K562 (cell line): ENCODE data around the gene RNF121. TPM values are rescaled to one million over a fixed set of nuclear protein-coding genes. Genes with fewer than 3 reads are reported as not detected.

Experiments used
- ATAC-seq: fragments of 200-7000 bp; cut with Tn5 transposase; 3 replicates; pipeline ENCODE4 v1.9.1; 2020; ENCODE audit warnings: moderate library complexity
- BruUV-seq: library from RNA; stranded (reverse); fragments of 400-500 nt; replicated peaks from 2 replicates; lab custom pipeline; 2021; lab: Mats Ljungman, UMichigan
- CTCF ChIA-PET: fragments of 300-600 bp; formaldehyde crosslinking; extraction: SDS; loops from one replicate; lab custom pipeline; 2021; ENCODE audit warnings: low intra/inter-chr PET ratio; lab: Yijun Ruan, JAX
- POLR2A ChIA-PET: fragments of 300-600, 350-650 bp; sonication (Branson Sonifier 250); formaldehyde crosslinking; extraction: SDS; loops from one replicate; lab custom pipeline; 2021; ENCODE audit warnings: antibody characterized with exemption, inconsistent platforms; lab: Yijun Ruan, JAX
- DNase-seq, 4 experiments: peaks; one replicate each; pipeline versions ENCODE4 v3.0.0 to v3.0.0-alpha.2; 2011 to 2018; ENCODE audit warnings: low spot score in 3 of 4, mixed read lengths in 3 of 4; ENCODE audit errors: extremely low read depth in 1 of 4
- FAIRE-seq: peaks from 2 replicates; lab custom pipeline; 2011; peaks lifted over from hg19 to GRCh38; lab: Jason Lieb, UNC
- H2AFZ ChIP-seq: 2 replicates; pipeline ENCODE4 v1.6.0; 2011; ENCODE audit warnings: low read depth, low read length, control low read depth, inconsistent platforms
- H3K27ac ChIP-seq: fragments of 200-600 bp; 3 replicates; pipeline ENCODE4 v1.8.0; 2011; ENCODE audit warnings: low read depth, mild to moderate bottlenecking, control low read depth, inconsistent platforms, low read length, moderate library complexity, mixed read lengths; ENCODE audit errors: extremely low read depth
- H3K27me3 ChIP-seq, 2 experiments: fragments of 300-600 bp in 1 of 2; 2 replicates in 1 of 2; 3 replicates in 1 of 2; pipeline versions ENCODE4 v1.6.0 to v1.8.0; 2011; ENCODE audit warnings: inconsistent platforms in 2 of 2, low read length in 2 of 2, mild to moderate bottlenecking in 1 of 2, mixed read lengths in 1 of 2, moderate library complexity in 1 of 2; ENCODE audit not compliant: control insufficient read depth in 2 of 2, insufficient read depth in 2 of 2
- H3K36me3 ChIP-seq: fragments of 300-600 bp; 3 replicates; pipeline ENCODE4 v1.8.0; 2011; ENCODE audit warnings: mild to moderate bottlenecking, low read length, inconsistent platforms; ENCODE audit not compliant: control insufficient read depth, insufficient read depth
- H3K4me1 ChIP-seq, 2 experiments: fragments of 200-600 bp in 1 of 2; replicated peaks in 1 of 2; 2 replicates in 1 of 2; 3 replicates in 1 of 2; pipeline versions ENCODE4 v1.5.1 to v1.8.0; 2011; ENCODE audit warnings: inconsistent platforms in 2 of 2, low read length in 2 of 2, mild to moderate bottlenecking in 1 of 2, mixed read lengths in 1 of 2, moderate library complexity in 1 of 2; ENCODE audit not compliant: control insufficient read depth in 2 of 2, insufficient read depth in 2 of 2
- H3K4me2 ChIP-seq: 2 replicates; pipeline ENCODE4 v1.6.1; 2011; ENCODE audit warnings: low read length, control low read depth, inconsistent platforms, mixed read lengths; ENCODE audit not compliant: insufficient read depth
- H3K4me3 ChIP-seq: fragments of 200-600 bp; sonication (generic), shearing (Covaris generic); 2 replicates; pipeline ENCODE4 v1.5.1; 2016; ENCODE audit warnings: control low read depth, inconsistent platforms
- H3K79me2 ChIP-seq: fragments of 200-600 bp; 3 replicates; pipeline ENCODE4 v1.8.0; 2011; ENCODE audit warnings: low read length, inconsistent platforms; ENCODE audit not compliant: control insufficient read depth, insufficient read depth
- H3K9ac ChIP-seq, 2 experiments: 2 replicates each; pipeline versions ENCODE4 v1.6.0 to v1.6.1; 2011; ENCODE audit warnings: low read depth in 2 of 2, low read length in 2 of 2, control low read depth in 1 of 2, inconsistent platforms in 1 of 2, mild to moderate bottlenecking in 1 of 2, mixed read lengths in 1 of 2; ENCODE audit not compliant: insufficient read depth in 1 of 2
- H3K9me1 ChIP-seq: one replicate; pipeline ENCODE4 v1.6.0; 2011; ENCODE audit warnings: inconsistent platforms, mild to moderate bottlenecking, low read length, moderate library complexity; ENCODE audit not compliant: control insufficient read depth, insufficient read depth
- H3K9me3 ChIP-seq: replicated peaks from 2 replicates; pipeline ENCODE4 v1.5.1; 2011; ENCODE audit warnings: low read depth, low read length, inconsistent platforms; ENCODE audit not compliant: control insufficient read depth, insufficient read depth
- H4K20me1 ChIP-seq: replicated peaks from 2 replicates; pipeline ENCODE4 v1.6.1; 2011; ENCODE audit warnings: low read length, inconsistent platforms, mixed read lengths; ENCODE audit not compliant: control insufficient read depth, insufficient read depth
- ATF6 ChIP-seq: sonication (generic); formaldehyde crosslinking; IDR thresholded peaks from 2 replicates; pipeline ENCODE4 v1.4.0; 2020; ENCODE audit warnings: mild to moderate bottlenecking, missing genetic modification reagents
- NFRKB ChIP-seq: fragments of 450-650 bp; IDR thresholded peaks from 2 replicates; pipeline ENCODE4 v1.6.1; 2016; ENCODE audit warnings: low read depth
- POLR2A ChIP-seq: fragments of 450-650 bp; conservative IDR thresholded peaks from 2 replicates; pipeline ENCODE4 v1.6.1; 2016
- POLR2AphosphoS5 ChIP-seq: IDR thresholded peaks from 2 replicates; pipeline ENCODE4 v1.6.1; 2011; ENCODE audit warnings: mild to moderate bottlenecking, low read depth, low read length, moderate library complexity; ENCODE audit not compliant: control insufficient read depth, insufficient read depth
- POLR2G ChIP-seq: fragments of 200-400 bp; formaldehyde crosslinking; IDR thresholded peaks from 2 replicates; pipeline ENCODE4 v1.6.1; 2017; ENCODE audit warnings: low read depth, mild to moderate bottlenecking, antibody characterized with exemption, low read length, moderate library complexity
- WGBS: fragments of 100-300 bp; shearing (Covaris generic); methylation state at CpG from one replicate; pipeline ENCODE4 v1.1.6; 2016; ENCODE audit warnings: low coverage, mixed read lengths; ENCODE audit not compliant: insufficient coverage; ENCODE audit errors: missing lambda C conversion rate; 5-methylcytosine and 5-hydroxymethylcytosine counted together
- in situ Hi-C: fragments of 300-500 bp; cut with MboI; formaldehyde crosslinking; loops from 4 replicates; pipeline ENCODE4 v1.15.0; 2018; ENCODE audit warnings: inconsistent platforms, mixed read lengths
- intact Hi-C: fragments of 100-400 bp; cut with micrococcal nuclease; formaldehyde crosslinking; loops from 2 replicates; pipeline ENCODE4 v1.14.2; 2022
- polyA plus RNA-seq, 8 experiments: library from polyadenylated mRNA; depleted of rRNA in 4 of 8; stranded (reverse) in 5 of 8; unstranded in 3 of 8; fragments of >200 nt; fragmentation: Nextera tagmentation in 2 of 8; fragmentation: Illumina TruSeq in 1 of 8; extraction: Ambion mirVana in 2 of 8; extraction: Trizol in 1 of 8; gene quantifications; 2 replicates each; pipeline versions ENCODE4 v1.2.1 to v1.2.3, GENCODE V29; 2011 to 2014; ENCODE audit warnings: inconsistent platforms in 1 of 8, missing spikeins in 1 of 8
- total RNA-seq, 7 experiments: library from RNA; depleted of rRNA in 6 of 7; stranded (reverse); fragments of >200 nt in 6 of 7; fragmentation: Illumina TruSeq in 2 of 7; extraction: Trizol in 2 of 7; gene quantifications; 2 replicates each; pipeline versions ENCODE4 v1.2.1 to v1.2.3, GENCODE V29; 2011 to 2021; ENCODE audit warnings: low replicate concordance in 1 of 7

The RNF121 gene
- total and polyA plus RNA-seq, 9 of the 15 experiments (the other 6 are each of a cell fraction or from before 2014, with no cell fraction given) = 8.0 to 63.4 (median 20.5) TPM

- POLR2A ChIA-PET = interaction anchor here (0.6 to 4.0 kb wide), 7 partner anchors 8 to 79 kb away, joined by 3 to 12 read pairs (median 4); partner anchors contain the start of gene XNDC1N
- WGBS = 89% methylated on average over 8 of the region's 8 CpGs
- in situ Hi-C loops = no loop called here
- no peak overlapping the region for H3K4me3 ChIP-seq
- H3K27ac ChIP-seq = no peak overlapping the region
- no peak overlapping the region for H3K4me2 ChIP-seq
- ATAC-seq (no peak), FAIRE-seq (no peak), DNase-seq (no peak)
- no peaks in the 10 kb centered on the region for H3K79me2 ChIP-seq
- no peaks in the 10 kb centered on the region for H4K20me1 ChIP-seq
- no peak overlapping the region for H2AFZ ChIP-seq
- no TSS peak for BruUV-seq
- H3K36me3 ChIP-seq = peaks cover 96% of the 10 kb centered on the region
- H3K9ac ChIP-seq = peak overlapping the region in 1 of 2 experiments; percentile 50; a peak in 1 of 4 replicates
- no peaks in the 10 kb centered on the region for H3K9me3 ChIP-seq
- H3K27me3 ChIP-seq = no peaks in the 10 kb centered on the region
- no peaks in the 10 kb centered on the region for H3K9me1 ChIP-seq
- CTCF ChIA-PET = no interaction called here
- H3K4me1 ChIP-seq = peaks cover 4 to 16% of the 10 kb centered on the region in 2 experiments; a peak in 4 of 5 replicates
- TF ChIP-seq POLR2AphosphoS5 = peak; percentile 7; the same call in 1 of the 2 replicates
- TF ChIP-seq POLR2G = peak; percentile 50; the same call in 1 of the 2 replicates
- no peak for TF ChIP-seq ATF6 (CRISPR knock-in tag)
- TF ChIP-seq POLR2A = peak; percentile 38; the same call in 1 of the 2 replicates
- no peak for TF ChIP-seq NFRKB
- intact Hi-C loops = no loop called here
These were observed 77.7 kb downstream of the RNF121 start for GRCh38 chr11:72006309-72007088.
